GM12878 (cell line): ENCODE data around the gene FCHSD2.

ENCODE experiments used
- CBFB ChIP-seq: IDR thresholded peaks from 2 replicates; pipeline ENCODE4 v1.6.1; 2016; ENCODE audit warnings: antibody characterized with exemption, low read depth
- CTCF ChIP-seq, 3 experiments: IDR thresholded peaks in 2 of 3; conservative IDR thresholded peaks in 1 of 3; 2 replicates each; pipeline ENCODE4 v1.5.1; 2011; ENCODE audit warnings: low read depth in 3 of 3, low read length in 3 of 3, mild to moderate bottlenecking in 3 of 3, control low read depth in 2 of 3, moderate library complexity in 2 of 3, inconsistent platforms in 1 of 3, mixed read lengths in 1 of 3; ENCODE audit not compliant: control insufficient read depth in 2 of 3, insufficient read depth in 1 of 3; ENCODE audit errors: extremely low read depth in 1 of 3
- USF1 ChIP-seq: IDR thresholded peaks from 2 replicates; pipeline ENCODE4 v1.6.1; 2011; ENCODE audit warnings: borderline replicate concordance, low read depth, mild to moderate bottlenecking, moderate library complexity, mixed read lengths, low read length; ENCODE audit not compliant: insufficient read depth; ENCODE audit errors: extremely low read length
- USF2 ChIP-seq: IDR thresholded peaks from 2 replicates; pipeline ENCODE4 v1.6.1; 2011; ENCODE audit warnings: low read depth, low read length, improper control_type of control experiment, borderline replicate concordance

GRCh38 chr11:73034777-73035176, 107.3 kb downstream of the FCHSD2 start:
- TF ChIP-seq CTCF (IDR thresholded peaks at IDR 0.05 in 2 of 3, conservative IDR thresholded peaks at IDR 0.05 in 1 of 3; ENCODE audit: control insufficient read depth in 2 of 3, extremely low read depth in 1 of 3, insufficient read depth in 1 of 3, low read depth in 3 of 3, low read length in 3 of 3) (no peak), USF2 (no peak), USF1 (no peak), CBFB (no peak)
